GM12878 (cell line): ENCODE data around the gene RAD17. TPM values are rescaled to one million over a fixed set of nuclear protein-coding genes. Genes with fewer than 3 reads are reported as not detected.

ENCODE experiments used
- ATAC-seq: fragments of 200-7000 bp; cut with Tn5 transposase; 3 replicates; pipeline ENCODE4 v1.9.1; 2020; ENCODE audit warnings: mild to moderate bottlenecking, moderate library complexity
- BruUV-seq: library from RNA; stranded (reverse); fragments of 400-500 nt; replicated peaks from 2 replicates; lab custom pipeline; 2021; lab: Mats Ljungman, UMichigan
- CTCF ChIA-PET: fragments of 300-600 bp; sonication (Branson Sonifier 250); formaldehyde crosslinking; extraction: SDS; loops from one replicate; lab custom pipeline; 2021; ENCODE audit warnings: inconsistent platforms; lab: Yijun Ruan, JAX
- POLR2A ChIA-PET: fragments of 350-600 bp; formaldehyde crosslinking; extraction: SDS; loops from one replicate; lab custom pipeline; 2021; ENCODE audit warnings: inconsistent platforms; lab: Charles Lee
- RAD21 ChIA-PET: fragments of 300-600 bp; sonication (Branson Sonifier 250); formaldehyde crosslinking; loops from one replicate; lab custom pipeline; 2023; ENCODE audit warnings: antibody characterized with exemption; ENCODE audit not compliant: unreplicated experiment; lab: Charles Lee
- SMC1A ChIA-PET: fragments of 300-600 bp; sonication (Branson Sonifier 250); formaldehyde crosslinking; loops from one replicate; lab custom pipeline; 2023; ENCODE audit not compliant: unreplicated experiment, uncharacterized antibody; lab: Charles Lee
- DNase-seq: peaks from one replicate; pipeline ENCODE4 v3.0.0-alpha.2; 2011; ENCODE audit warnings: low read depth, low spot score
- FAIRE-seq: peaks from 3 replicates; lab custom pipeline; 2011; peaks lifted over from hg19 to GRCh38; lab: Jason Lieb, UNC
- H2AFZ ChIP-seq: 2 replicates; pipeline ENCODE4 v1.6.0; 2011; ENCODE audit warnings: low read depth, low read length, control low read depth; ENCODE audit not compliant: control insufficient read depth
- H3K27ac ChIP-seq: 2 replicates; pipeline ENCODE4 v1.5.1; 2011; ENCODE audit warnings: control low read depth; ENCODE audit not compliant: control insufficient read depth, insufficient read depth
- H3K27me3 ChIP-seq, 2 experiments: replicated peaks in 1 of 2; 2 replicates each; pipeline versions ENCODE4 v1.6.0 to v1.6.1; 2011; ENCODE audit warnings: low read length in 1 of 2; ENCODE audit not compliant: control insufficient read depth in 2 of 2, insufficient read depth in 2 of 2
- H3K36me3 ChIP-seq, 2 experiments: 2 replicates each; pipeline ENCODE4 v1.5.1; 2011; ENCODE audit warnings: low read length in 1 of 2; ENCODE audit not compliant: control insufficient read depth in 2 of 2, insufficient read depth in 2 of 2
- H3K4me1 ChIP-seq: 2 replicates; pipeline ENCODE4 v1.6.1; 2011; ENCODE audit warnings: mild to moderate bottlenecking, low read length, moderate library complexity, mixed read lengths; ENCODE audit not compliant: control insufficient read depth, insufficient read depth
- H3K4me2 ChIP-seq: 2 replicates; pipeline ENCODE4 v1.6.0; 2011; ENCODE audit warnings: control low read depth; ENCODE audit not compliant: control insufficient read depth, insufficient read depth
- H3K4me3 ChIP-seq: fragments of 200-600 bp; sonication (generic); 2 replicates; pipeline ENCODE4 v1.5.1; 2016
- H3K79me2 ChIP-seq: 2 replicates; pipeline ENCODE4 v1.6.0; 2011; ENCODE audit warnings: low read length; ENCODE audit not compliant: control insufficient read depth, insufficient read depth
- H3K9ac ChIP-seq: 2 replicates; pipeline ENCODE4 v1.8.0; 2011; ENCODE audit warnings: low read length, control low read depth, mixed read lengths; ENCODE audit not compliant: control insufficient read depth, insufficient read depth
- H3K9me3 ChIP-seq: replicated peaks from 3 replicates; pipeline ENCODE4 v1.5.1; 2011; ENCODE audit warnings: mild to moderate bottlenecking, low read length; ENCODE audit not compliant: control insufficient read depth, insufficient read depth
- H4K20me1 ChIP-seq: 2 replicates; pipeline ENCODE4 v1.6.0; 2011; ENCODE audit not compliant: control insufficient read depth, insufficient read depth
- YY1 ChIP-seq: IDR thresholded peaks from 2 replicates; pipeline ENCODE4 v1.6.1; 2011; ENCODE audit warnings: low read depth, mild to moderate bottlenecking, low read length
- ZNF217 ChIP-seq: fragments of 450-650 bp; IDR thresholded peaks from 2 replicates; pipeline ENCODE4 v1.6.1; 2017; ENCODE audit warnings: antibody characterized with exemption, mild to moderate bottlenecking
- WGBS: methylation state at CpG from one replicate; pipeline ENCODE4 v1.1.6; 2016; ENCODE audit warnings: low lambda C conversion rate; ENCODE audit not compliant: insufficient replicate concordance, insufficient coverage; ENCODE audit errors: missing lambda C conversion rate; 5-methylcytosine and 5-hydroxymethylcytosine counted together
- in situ Hi-C: fragments of 300-500 bp; cut with MboI; formaldehyde crosslinking; loops from 9 replicates; pipeline ENCODE4 v1.14.3; 2018; ENCODE audit warnings: mixed read lengths
- intact Hi-C: fragments of 100-400 bp; cut with micrococcal nuclease; formaldehyde crosslinking; loops from one replicate; pipeline ENCODE4 v1.14.2; 2022; ENCODE audit not compliant: unreplicated experiment
- polyA plus RNA-seq, 11 experiments: library from polyadenylated mRNA; depleted of rRNA in 4 of 11; unstranded in 6 of 11; stranded (reverse) in 5 of 11; fragments of >200 nt; fragmentation: Nextera tagmentation in 4 of 11; fragmentation: Illumina TruSeq in 1 of 11; extraction: Ambion mirVana in 4 of 11; extraction: Trizol in 1 of 11; gene quantifications; 1 replicate in 1 of 11; 2 replicates in 10 of 11; pipeline versions ENCODE4 v1.2.1 to v1.2.3, GENCODE V29; 2011 to 2016; ENCODE audit warnings: inconsistent platforms in 2 of 11, missing spikeins in 2 of 11, low read depth in 1 of 11
- total RNA-seq, 4 experiments: library from RNA; depleted of rRNA in 3 of 4; stranded (reverse); fragments of >200 nt in 3 of 4; fragmentation: Illumina TruSeq in 1 of 4; extraction: Trizol in 1 of 4; gene quantifications; 2 replicates each; pipeline versions ENCODE4 v1.2.1 to v1.2.3, GENCODE V29; 2013 to 2021
- TF ChIP-seq, protein P1 (sequence below): IDR thresholded peaks from 2 replicates; pipeline ENCODE4 v1.6.1; 2012; ENCODE audit warnings: improper control_type of control experiment, low read depth, low read length; ENCODE audit not compliant: insufficient replicate concordance
- TF ChIP-seq, protein P2 (sequence below): IDR thresholded peaks from 2 replicates; pipeline ENCODE4 v1.6.1; 2012; ENCODE audit warnings: mild to moderate bottlenecking, low read depth, low read length
- TF ChIP-seq, protein P3 (sequence below): fragments of 450-650 bp; IDR thresholded peaks from 2 replicates; pipeline ENCODE4 v1.6.1; 2016; ENCODE audit warnings: mild to moderate bottlenecking, moderate library complexity, borderline replicate concordance
- TF ChIP-seq, protein P4 (sequence below): IDR thresholded peaks from 2 replicates; pipeline ENCODE4 v1.6.1; 2012; ENCODE audit warnings: low read depth, low read length, improper control_type of control experiment

RAD17 gene
- total and polyA plus RNA-seq, 10 of the 15 experiments (the other 5 are each of a cell fraction or from before 2014, with no cell fraction given), result 23.9 to 55.4 (median 44.5) TPM

DNA sequence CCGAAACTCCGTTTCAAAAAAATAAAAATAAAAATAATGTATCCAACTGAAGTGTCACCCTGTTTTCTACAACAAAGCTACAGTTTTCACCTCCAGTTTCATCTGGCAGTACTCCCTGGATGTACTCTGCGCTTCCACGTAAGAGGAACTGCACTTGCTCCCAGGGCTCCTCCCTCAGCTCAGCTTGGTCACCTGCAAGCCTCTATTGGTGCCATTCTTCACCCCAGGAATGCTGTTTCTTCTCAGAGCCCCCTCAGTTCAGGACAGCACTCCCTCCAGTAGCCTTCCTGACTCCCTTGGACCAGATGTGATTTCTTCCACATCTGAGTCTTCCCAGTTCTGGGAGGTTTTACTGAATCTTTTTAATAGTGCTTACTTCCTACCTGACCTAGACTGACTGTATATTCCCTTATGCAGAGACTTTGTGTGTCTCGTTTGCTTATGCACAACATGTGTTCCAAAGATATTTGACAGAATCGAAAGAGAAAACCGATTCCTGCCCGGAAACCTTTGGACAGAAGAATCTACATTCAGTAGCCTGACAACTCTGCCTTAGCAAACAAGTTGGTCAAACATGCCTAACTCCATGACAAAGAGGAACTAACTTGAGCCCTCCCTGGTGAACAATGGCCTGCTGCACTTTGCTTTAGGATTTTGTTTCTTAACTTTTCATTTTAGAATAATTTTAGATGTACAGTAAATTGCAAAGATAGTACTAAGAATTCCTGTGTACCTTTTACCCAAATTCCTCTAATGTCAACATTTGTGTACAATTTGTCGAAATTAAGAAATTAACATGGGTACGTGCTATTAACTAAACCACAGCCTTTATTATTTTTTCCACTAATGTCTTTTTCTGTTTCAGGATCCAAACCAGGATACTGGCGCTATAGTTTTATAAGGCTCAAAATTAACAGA is 37.8 kb upstream of the RAD17 start:
- in situ Hi-C loops, result no loop called here
- RAD21 ChIA-PET, result interaction anchor here (0.5 to 3.3 kb wide), 6 partner anchors 8 to 238 kb away, joined by 3 to 31 read pairs (median 4); partner anchors contain the start of genes CDK7 and SLC30A5
- TF ChIP-seq, protein P1, sequence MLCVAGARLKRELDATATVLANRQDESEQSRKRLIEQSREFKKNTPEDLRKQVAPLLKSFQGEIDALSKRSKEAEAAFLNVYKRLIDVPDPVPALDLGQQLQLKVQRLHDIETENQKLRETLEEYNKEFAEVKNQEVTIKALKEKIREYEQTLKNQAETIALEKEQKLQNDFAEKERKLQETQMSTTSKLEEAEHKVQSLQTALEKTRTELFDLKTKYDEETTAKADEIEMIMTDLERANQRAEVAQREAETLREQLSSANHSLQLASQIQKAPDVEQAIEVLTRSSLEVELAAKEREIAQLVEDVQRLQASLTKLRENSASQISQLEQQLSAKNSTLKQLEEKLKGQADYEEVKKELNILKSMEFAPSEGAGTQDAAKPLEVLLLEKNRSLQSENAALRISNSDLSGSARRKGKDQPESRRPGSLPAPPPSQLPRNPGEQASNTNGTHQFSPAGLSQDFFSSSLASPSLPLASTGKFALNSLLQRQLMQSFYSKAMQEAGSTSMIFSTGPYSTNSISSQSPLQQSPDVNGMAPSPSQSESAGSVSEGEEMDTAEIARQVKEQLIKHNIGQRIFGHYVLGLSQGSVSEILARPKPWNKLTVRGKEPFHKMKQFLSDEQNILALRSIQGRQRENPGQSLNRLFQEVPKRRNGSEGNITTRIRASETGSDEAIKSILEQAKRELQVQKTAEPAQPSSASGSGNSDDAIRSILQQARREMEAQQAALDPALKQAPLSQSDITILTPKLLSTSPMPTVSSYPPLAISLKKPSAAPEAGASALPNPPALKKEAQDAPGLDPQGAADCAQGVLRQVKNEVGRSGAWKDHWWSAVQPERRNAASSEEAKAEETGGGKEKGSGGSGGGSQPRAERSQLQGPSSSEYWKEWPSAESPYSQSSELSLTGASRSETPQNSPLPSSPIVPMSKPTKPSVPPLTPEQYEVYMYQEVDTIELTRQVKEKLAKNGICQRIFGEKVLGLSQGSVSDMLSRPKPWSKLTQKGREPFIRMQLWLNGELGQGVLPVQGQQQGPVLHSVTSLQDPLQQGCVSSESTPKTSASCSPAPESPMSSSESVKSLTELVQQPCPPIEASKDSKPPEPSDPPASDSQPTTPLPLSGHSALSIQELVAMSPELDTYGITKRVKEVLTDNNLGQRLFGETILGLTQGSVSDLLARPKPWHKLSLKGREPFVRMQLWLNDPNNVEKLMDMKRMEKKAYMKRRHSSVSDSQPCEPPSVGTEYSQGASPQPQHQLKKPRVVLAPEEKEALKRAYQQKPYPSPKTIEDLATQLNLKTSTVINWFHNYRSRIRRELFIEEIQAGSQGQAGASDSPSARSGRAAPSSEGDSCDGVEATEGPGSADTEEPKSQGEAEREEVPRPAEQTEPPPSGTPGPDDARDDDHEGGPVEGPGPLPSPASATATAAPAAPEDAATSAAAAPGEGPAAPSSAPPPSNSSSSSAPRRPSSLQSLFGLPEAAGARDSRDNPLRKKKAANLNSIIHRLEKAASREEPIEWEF, result no peak
- TF ChIP-seq, protein P2, sequence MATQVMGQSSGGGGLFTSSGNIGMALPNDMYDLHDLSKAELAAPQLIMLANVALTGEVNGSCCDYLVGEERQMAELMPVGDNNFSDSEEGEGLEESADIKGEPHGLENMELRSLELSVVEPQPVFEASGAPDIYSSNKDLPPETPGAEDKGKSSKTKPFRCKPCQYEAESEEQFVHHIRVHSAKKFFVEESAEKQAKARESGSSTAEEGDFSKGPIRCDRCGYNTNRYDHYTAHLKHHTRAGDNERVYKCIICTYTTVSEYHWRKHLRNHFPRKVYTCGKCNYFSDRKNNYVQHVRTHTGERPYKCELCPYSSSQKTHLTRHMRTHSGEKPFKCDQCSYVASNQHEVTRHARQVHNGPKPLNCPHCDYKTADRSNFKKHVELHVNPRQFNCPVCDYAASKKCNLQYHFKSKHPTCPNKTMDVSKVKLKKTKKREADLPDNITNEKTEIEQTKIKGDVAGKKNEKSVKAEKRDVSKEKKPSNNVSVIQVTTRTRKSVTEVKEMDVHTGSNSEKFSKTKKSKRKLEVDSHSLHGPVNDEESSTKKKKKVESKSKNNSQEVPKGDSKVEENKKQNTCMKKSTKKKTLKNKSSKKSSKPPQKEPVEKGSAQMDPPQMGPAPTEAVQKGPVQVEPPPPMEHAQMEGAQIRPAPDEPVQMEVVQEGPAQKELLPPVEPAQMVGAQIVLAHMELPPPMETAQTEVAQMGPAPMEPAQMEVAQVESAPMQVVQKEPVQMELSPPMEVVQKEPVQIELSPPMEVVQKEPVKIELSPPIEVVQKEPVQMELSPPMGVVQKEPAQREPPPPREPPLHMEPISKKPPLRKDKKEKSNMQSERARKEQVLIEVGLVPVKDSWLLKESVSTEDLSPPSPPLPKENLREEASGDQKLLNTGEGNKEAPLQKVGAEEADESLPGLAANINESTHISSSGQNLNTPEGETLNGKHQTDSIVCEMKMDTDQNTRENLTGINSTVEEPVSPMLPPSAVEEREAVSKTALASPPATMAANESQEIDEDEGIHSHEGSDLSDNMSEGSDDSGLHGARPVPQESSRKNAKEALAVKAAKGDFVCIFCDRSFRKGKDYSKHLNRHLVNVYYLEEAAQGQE, result no peak
- no peak for TF ChIP-seq ZNF217
- TF ChIP-seq YY1, result no peak
- TF ChIP-seq, protein P3, sequence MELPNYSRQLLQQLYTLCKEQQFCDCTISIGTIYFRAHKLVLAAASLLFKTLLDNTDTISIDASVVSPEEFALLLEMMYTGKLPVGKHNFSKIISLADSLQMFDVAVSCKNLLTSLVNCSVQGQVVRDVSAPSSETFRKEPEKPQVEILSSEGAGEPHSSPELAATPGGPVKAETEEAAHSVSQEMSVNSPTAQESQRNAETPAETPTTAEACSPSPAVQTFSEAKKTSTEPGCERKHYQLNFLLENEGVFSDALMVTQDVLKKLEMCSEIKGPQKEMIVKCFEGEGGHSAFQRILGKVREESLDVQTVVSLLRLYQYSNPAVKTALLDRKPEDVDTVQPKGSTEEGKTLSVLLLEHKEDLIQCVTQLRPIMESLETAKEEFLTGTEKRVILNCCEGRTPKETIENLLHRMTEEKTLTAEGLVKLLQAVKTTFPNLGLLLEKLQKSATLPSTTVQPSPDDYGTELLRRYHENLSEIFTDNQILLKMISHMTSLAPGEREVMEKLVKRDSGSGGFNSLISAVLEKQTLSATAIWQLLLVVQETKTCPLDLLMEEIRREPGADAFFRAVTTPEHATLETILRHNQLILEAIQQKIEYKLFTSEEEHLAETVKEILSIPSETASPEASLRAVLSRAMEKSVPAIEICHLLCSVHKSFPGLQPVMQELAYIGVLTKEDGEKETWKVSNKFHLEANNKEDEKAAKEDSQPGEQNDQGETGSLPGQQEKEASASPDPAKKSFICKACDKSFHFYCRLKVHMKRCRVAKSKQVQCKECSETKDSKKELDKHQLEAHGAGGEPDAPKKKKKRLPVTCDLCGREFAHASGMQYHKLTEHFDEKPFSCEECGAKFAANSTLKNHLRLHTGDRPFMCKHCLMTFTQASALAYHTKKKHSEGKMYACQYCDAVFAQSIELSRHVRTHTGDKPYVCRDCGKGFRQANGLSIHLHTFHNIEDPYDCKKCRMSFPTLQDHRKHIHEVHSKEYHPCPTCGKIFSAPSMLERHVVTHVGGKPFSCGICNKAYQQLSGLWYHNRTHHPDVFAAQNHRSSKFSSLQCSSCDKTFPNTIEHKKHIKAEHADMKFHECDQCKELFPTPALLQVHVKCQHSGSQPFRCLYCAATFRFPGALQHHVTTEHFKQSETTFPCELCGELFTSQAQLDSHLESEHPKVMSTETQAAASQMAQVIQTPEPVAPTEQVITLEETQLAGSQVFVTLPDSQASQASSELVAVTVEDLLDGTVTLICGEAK, result no peak
- TF ChIP-seq, protein P4, sequence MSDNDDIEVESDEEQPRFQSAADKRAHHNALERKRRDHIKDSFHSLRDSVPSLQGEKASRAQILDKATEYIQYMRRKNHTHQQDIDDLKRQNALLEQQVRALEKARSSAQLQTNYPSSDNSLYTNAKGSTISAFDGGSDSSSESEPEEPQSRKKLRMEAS, result no peak

More for the DNA sequence above, 37.8 kb upstream of the RAD17 start:
- peaks cover 3% of the 10 kb centered on the region; the same call in 1 of the 2 replicates for H3K4me1 ChIP-seq
- BruUV-seq, result TSS peak; percentile 88
- ChIA-PET POLR2A (interaction anchor here (0.8 to 1.2 kb wide), 5 partner anchors 11 to 238 kb away, joined by 3 to 4 read pairs (median 4); partner anchors contain the start of genes CDK7 and SLC30A5), SMC1A (interaction anchor here (0.7 to 1.4 kb wide), 3 partner anchors 41 to 97 kb away, joined by 3 to 9 read pairs (median 3); partner anchors contain the start of gene CDK7), CTCF (interaction anchor here (0.9 to 1.4 kb wide), 3 partner anchors 36 to 238 kb away, joined by 3 to 20 read pairs (median 4); partner anchors contain the start of gene SLC30A5)
- no peak for DNase-seq
- H3K36me3 ChIP-seq, result no peaks in the 10 kb centered on the region
- peak overlapping the region; percentile 87 for H3K27ac ChIP-seq
- H3K4me2 ChIP-seq, result peak overlapping the region; percentile 95
- no peaks in the 10 kb centered on the region for H4K20me1 ChIP-seq
- FAIRE-seq, result peak; percentile 91
- intact Hi-C loops, result no loop called here
- H2AFZ ChIP-seq, result peak overlapping the region; percentile 98
- peak overlapping the region; percentile 81 for H3K9ac ChIP-seq
- peak overlapping the region; percentile 70 for H3K4me3 ChIP-seq
- no peaks in the 10 kb centered on the region for H3K27me3 ChIP-seq
- 53% methylated on average over 11 of the region's 11 CpGs for WGBS
- H3K79me2 ChIP-seq, result peaks cover 2% of the 10 kb centered on the region
- no peaks in the 10 kb centered on the region for H3K9me3 ChIP-seq
- peak; percentile 23; the same call in 1 of the 3 replicates for ATAC-seq
